NB4 (cell line): ENCODE data around the gene POLL.

Source experiments
- DNase-seq: peaks from one replicate; pipeline ENCODE4 v3.0.0; 2010; ENCODE audit warnings: low read depth
- H3K4me3 ChIP-seq: one replicate; pipeline ENCODE4 v1.5.1; 2011; ENCODE audit warnings: mild to moderate bottlenecking, low read depth, low read length, moderate library complexity
- CTCF ChIP-seq: IDR thresholded peaks from one replicate; pipeline ENCODE4 v1.5.1; 2012; ENCODE audit warnings: low read depth, low read length
- MAX ChIP-seq: IDR thresholded peaks from 2 replicates; pipeline ENCODE4 v1.6.1; 2011; ENCODE audit warnings: low read depth, low read length
- MYC ChIP-seq: IDR thresholded peaks from 2 replicates; pipeline ENCODE4 v1.6.1; 2011; ENCODE audit warnings: low read depth, low read length
- POLR2A ChIP-seq: IDR thresholded peaks from 2 replicates; pipeline ENCODE4 v1.6.1; 2011; ENCODE audit warnings: mild to moderate bottlenecking; ENCODE audit not compliant: insufficient read length; ENCODE audit errors: extremely low read depth

POLL gene

GRCh38 chr10:101625821-101626412 lies 37.9 kb upstream of the POLL start:
- peak; percentile 21 for DNase-seq
- no peak overlapping the region for H3K4me3 ChIP-seq
- TF ChIP-seq POLR2A (no peak), MAX (no peak), CTCF (no peak), MYC (no peak)

- peak; percentile 89 for DNase-seq
- no peak for TF ChIP-seq MAX
- H3K4me3 ChIP-seq = no peak overlapping the region
Measured at GRCh38 chr10:101624526-101625102, 36.6 kb upstream of the POLL start.

GRCh38 chr10:101623528-101623927 lies 35.5 kb upstream of the POLL start:
- no peak overlapping the region for H3K4me3 ChIP-seq
- TF ChIP-seq POLR2A (no peak), CTCF (no peak), MYC (no peak), MAX (no peak)

DNA sequence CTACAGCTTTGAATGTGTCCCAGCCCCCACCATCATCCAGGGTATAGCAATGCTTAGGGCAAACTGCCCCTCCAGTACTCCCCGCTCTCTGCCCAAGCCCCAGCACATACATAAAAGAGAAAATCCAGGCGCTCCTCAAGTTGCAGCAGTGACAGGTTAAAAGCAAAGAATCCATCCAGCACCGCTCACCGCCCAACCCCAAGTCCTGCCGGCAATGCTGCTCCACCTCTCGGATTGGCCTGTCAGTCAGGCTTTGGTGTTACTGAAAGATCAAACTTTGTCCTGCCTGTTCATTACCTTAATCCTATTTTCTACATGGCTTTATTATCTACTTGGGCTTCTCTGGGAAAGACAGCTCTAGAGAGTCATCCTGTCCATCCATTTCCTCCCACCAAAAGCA lies 31.9 kb upstream of the POLL start:
- TF ChIP-seq POLR2A (no peak), CTCF (no peak), MYC (no peak), MAX (no peak)
- H3K4me3 ChIP-seq = no peak overlapping the region
- no peak for DNase-seq

More at GRCh38 chr10:101623528-101623927, 35.5 kb upstream of the POLL start:
- DNase-seq = no peak

- H3K4me3 ChIP-seq = no peak overlapping the region
- no peak for DNase-seq
- TF ChIP-seq MAX = no peak
- no peak for TF ChIP-seq POLR2A
- no peak for TF ChIP-seq MYC
- TF ChIP-seq CTCF = no peak
Measured at GRCh38 chr10:101618871-101619270, 30.8 kb upstream of the POLL start.

DNA sequence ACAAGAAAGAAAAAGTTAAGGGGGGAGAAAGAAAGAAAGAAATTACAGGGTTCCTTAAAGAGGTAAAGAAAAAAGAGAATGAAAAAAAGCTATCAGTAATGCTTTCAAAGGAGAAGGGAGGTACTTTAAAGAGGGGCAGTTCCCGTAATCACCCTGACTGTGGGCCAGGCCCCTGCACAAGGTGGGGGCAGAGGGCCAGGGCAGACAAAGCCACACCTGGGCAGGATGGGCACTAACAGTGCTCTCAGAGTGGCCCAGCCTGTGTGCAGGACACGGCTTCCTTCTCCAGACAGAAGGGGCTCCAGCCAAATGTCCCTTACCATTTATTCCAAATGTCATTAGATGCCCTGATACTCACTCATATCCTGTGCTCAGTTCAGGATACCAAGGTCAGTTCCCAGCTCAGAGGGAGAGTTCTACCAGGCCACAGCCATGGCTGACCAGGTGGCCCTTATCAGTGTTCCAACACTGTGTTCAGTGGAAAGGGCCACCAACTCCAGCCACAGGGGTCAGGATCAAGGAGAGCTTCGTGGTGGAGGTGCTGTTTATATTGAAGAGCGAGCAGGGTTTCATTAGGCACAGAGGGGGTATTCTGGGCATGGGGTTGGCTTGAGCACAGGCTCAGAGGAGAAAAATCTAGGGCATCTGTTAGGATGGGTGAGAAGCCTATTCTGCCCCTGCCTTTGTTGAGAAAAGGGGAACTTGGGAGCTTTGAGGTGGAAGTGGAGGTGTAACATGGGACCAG lies 29.9 kb upstream of the POLL start:
- no peak for DNase-seq
- no peak overlapping the region for H3K4me3 ChIP-seq
- TF ChIP-seq CTCF = no peak
